PFSK-1 (cell line): ENCODE data around the gene PDCD2.

Experiments
- FOXP2 ChIP-seq: optimal IDR thresholded peaks from 2 replicates; pipeline ENCODE3; 2011; ENCODE audit warnings: borderline replicate concordance, control low read depth, inconsistent platforms; ENCODE audit not compliant: insufficient read depth; ENCODE audit errors: extremely low read length, extremely low read depth
- POLR2AphosphoS5 ChIP-seq: IDR thresholded peaks from 2 replicates; pipeline ENCODE4 v1.6.1; 2012; ENCODE audit warnings: low read depth, mild to moderate bottlenecking, control low read depth, low read length, moderate library complexity
- SIN3A ChIP-seq: IDR thresholded peaks from 2 replicates; pipeline ENCODE4 v1.6.1; 2012; ENCODE audit warnings: mild to moderate bottlenecking, low read length, moderate library complexity, borderline replicate concordance; ENCODE audit not compliant: insufficient read depth
- TAF1 ChIP-seq: IDR thresholded peaks from 2 replicates; pipeline ENCODE4 v1.6.1; 2012; ENCODE audit warnings: low read length, control low read depth, borderline replicate concordance; ENCODE audit not compliant: insufficient read depth
- TF ChIP-seq, protein P1 (sequence below), 2 experiments: IDR thresholded peaks; 2 replicates each; pipeline versions ENCODE4 v1.6.1 to v1.8.0; 2011 to 2012; ENCODE audit warnings: low read depth in 2 of 2, low read length in 2 of 2, control low read depth in 1 of 2, inconsistent platforms in 1 of 2, mild to moderate bottlenecking in 1 of 2, moderate library complexity in 1 of 2; ENCODE audit not compliant: insufficient read depth in 1 of 2

The PDCD2 gene

DNA sequence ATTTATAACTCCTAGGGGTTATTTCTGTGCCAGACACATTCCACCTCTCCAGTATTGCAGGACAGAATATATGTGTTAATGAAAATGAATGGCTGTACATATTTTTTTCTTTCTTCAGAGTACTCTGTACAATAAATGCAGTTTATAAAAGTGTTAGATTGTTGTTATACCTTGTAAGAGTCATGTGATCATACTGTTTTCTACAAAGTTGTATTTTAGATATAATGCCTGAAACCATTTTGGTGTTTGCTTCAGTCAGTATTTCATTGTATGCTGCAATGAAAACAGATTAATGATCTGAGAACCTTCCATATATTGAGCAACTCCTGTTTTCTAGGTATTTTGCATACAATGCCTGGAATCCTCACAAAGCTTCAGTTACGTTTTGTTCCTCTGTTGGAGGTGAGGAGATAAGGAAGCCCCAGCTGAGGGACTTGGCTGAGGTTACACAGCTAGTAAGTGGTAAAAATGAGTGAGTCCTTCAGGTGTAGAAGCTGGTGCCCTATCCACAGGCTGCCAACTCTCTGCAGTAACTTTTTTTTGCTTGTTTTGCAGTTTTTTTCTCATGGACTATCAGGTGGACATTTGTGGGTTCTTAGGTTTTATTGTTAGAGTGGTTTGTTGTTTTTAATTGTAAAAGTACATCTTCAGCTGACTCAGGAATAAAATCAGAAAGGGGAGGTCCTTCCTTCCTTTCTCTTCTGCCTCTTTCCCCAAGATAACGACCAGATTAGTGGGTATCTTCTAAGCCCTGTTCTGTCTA is 11.6 kb downstream of the PDCD2 start:
- TF ChIP-seq POLR2AphosphoS5: no peak
- no peak for TF ChIP-seq FOXP2
- TF ChIP-seq SIN3A: no peak
- TF ChIP-seq, protein P1, sequence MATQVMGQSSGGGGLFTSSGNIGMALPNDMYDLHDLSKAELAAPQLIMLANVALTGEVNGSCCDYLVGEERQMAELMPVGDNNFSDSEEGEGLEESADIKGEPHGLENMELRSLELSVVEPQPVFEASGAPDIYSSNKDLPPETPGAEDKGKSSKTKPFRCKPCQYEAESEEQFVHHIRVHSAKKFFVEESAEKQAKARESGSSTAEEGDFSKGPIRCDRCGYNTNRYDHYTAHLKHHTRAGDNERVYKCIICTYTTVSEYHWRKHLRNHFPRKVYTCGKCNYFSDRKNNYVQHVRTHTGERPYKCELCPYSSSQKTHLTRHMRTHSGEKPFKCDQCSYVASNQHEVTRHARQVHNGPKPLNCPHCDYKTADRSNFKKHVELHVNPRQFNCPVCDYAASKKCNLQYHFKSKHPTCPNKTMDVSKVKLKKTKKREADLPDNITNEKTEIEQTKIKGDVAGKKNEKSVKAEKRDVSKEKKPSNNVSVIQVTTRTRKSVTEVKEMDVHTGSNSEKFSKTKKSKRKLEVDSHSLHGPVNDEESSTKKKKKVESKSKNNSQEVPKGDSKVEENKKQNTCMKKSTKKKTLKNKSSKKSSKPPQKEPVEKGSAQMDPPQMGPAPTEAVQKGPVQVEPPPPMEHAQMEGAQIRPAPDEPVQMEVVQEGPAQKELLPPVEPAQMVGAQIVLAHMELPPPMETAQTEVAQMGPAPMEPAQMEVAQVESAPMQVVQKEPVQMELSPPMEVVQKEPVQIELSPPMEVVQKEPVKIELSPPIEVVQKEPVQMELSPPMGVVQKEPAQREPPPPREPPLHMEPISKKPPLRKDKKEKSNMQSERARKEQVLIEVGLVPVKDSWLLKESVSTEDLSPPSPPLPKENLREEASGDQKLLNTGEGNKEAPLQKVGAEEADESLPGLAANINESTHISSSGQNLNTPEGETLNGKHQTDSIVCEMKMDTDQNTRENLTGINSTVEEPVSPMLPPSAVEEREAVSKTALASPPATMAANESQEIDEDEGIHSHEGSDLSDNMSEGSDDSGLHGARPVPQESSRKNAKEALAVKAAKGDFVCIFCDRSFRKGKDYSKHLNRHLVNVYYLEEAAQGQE (IDR thresholded peaks at IDR 0.05; ENCODE audit: insufficient read depth in 1 of 2, low read depth in 2 of 2, low read length in 2 of 2): no peak
- no peak for TF ChIP-seq TAF1

DNA sequence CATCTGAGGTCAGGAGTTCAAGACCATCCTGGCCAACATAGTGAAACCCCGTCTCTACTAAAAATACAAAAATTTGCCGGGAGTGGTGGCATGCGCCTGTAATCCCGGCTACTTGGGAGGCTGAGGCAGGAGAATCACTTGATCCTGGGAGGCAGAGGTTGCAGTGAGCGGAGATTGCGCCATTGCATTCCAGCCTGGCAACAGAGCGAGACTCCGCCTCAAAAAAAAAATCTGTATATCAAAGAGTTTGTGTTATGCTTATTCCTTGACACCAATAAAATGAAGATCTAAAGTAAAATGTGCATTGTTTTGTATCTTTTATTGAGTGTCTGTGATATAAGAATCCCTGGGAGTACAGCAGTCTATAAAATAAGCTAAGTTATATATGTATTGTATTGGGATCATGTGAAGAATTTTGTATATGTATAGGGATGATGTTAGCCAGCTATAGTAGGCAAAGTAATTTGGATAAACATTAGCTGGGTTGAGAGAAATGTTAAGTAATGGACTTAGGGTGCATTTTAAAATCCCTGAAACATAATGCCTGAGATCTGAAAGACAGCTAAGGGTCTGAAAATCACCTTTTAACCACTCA is 19.4 kb downstream of the PDCD2 start:
- no peak for TF ChIP-seq SIN3A
- TF ChIP-seq, protein P1 (IDR thresholded peaks at IDR 0.05; ENCODE audit: insufficient read depth in 1 of 2, low read depth in 2 of 2, low read length in 2 of 2): no peak
- TF ChIP-seq FOXP2: no peak
- TF ChIP-seq POLR2AphosphoS5: no peak
- no peak for TF ChIP-seq TAF1

DNA sequence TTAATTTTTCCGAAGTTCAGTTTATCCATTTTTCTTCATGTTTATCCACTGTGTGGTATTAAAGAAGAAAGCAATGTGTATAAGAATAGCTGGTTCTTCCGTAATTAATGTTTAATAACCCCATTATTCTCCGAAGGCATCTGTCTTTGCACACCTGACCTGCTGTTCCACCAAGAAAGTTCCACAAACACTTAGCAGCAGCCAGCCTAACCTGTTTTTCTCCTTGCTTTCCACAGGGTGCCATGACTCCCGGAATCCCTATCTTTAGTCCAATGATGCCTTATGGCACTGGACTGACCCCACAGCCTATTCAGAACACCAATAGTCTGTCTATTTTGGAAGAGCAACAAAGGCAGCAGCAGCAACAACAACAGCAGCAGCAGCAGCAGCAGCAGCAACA is 22.9 kb downstream of the PDCD2 start:
- no peak for TF ChIP-seq POLR2AphosphoS5
- TF ChIP-seq FOXP2: no peak
- no peak for TF ChIP-seq TAF1
- TF ChIP-seq, protein P1 (IDR thresholded peaks at IDR 0.05; ENCODE audit: insufficient read depth in 1 of 2, low read depth in 2 of 2, low read length in 2 of 2): no peak
- no peak for TF ChIP-seq SIN3A

DNA sequence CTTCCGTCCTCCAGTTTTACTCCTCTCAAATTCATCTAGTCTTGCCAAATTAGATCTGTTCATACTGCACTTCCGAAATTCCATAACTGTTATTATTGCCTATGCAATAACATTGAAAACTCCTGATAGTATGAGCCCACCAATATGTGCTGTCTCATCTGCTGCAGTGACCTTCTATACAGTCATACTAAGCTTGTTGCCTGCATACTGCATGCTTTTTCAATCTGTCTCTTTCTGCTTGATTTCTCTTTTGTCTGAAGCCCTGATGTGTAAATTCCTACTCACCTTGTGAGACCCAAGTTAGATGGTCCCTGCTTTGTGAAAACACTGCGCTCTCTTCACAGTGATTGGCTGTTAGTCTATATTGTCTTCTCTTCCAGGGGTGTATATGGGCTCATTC is 29.1 kb downstream of the PDCD2 start:
- TF ChIP-seq POLR2AphosphoS5: no peak
- TF ChIP-seq FOXP2: no peak
- TF ChIP-seq TAF1: no peak
- TF ChIP-seq SIN3A: no peak
- TF ChIP-seq, protein P1 (IDR thresholded peaks at IDR 0.05; ENCODE audit: insufficient read depth in 1 of 2, low read depth in 2 of 2, low read length in 2 of 2): no peak
